Activated CD4-positive, alpha-beta T cell treated with anti-CD3 and anti-CD28 coated beads for 36 hours (primary cell): ENCODE data around the gene KRTCAP3. TPM values are rescaled to one million over a fixed set of nuclear protein-coding genes. Genes with fewer than 3 reads are reported as not detected.

Experiments
- ATAC-seq: fragments of 200-7000 bp; cut with Tn5 transposase; one replicate; pipeline ENCODE4 v1.10.0; 2021; ENCODE audit warnings: mild to moderate bottlenecking, moderate library complexity
- CTCF ChIA-PET: fragments of 350-600 bp; sonication (Branson Sonifier 250); formaldehyde crosslinking; loops from one replicate; lab custom pipeline; 2021; ENCODE audit warnings: antibody characterized with exemption; lab: Charles Lee
- POLR2A ChIA-PET: fragments of 350-600 bp; sonication (Branson Sonifier 250); formaldehyde crosslinking; loops from one replicate; lab custom pipeline; 2021; ENCODE audit warnings: antibody characterized with exemption, inconsistent platforms; lab: Charles Lee
- DNase-seq: peaks from one replicate; pipeline ENCODE4 v3.0.0-alpha.2; 2020
- H3K27ac Mint-ChIP-seq: one replicate; pipeline ENCODE4 v1.8.0; 2021; ENCODE audit warnings: mixed read lengths
- H3K27me3 Mint-ChIP-seq: one replicate; pipeline ENCODE4 v1.8.0; 2021; ENCODE audit warnings: mixed read lengths
- H3K36me3 Mint-ChIP-seq: one replicate; pipeline ENCODE4 v1.8.0; 2021; ENCODE audit warnings: low read depth, mixed read lengths
- H3K4me1 Mint-ChIP-seq: one replicate; pipeline ENCODE4 v1.8.0; 2021; ENCODE audit warnings: mixed read lengths
- H3K4me3 Mint-ChIP-seq: one replicate; pipeline ENCODE4 v1.8.0; 2021; ENCODE audit warnings: mild to moderate bottlenecking, moderate library complexity, mixed read lengths
- H3K9me3 Mint-ChIP-seq: one replicate; pipeline ENCODE4 v1.8.0; 2021; ENCODE audit warnings: low read depth, mixed read lengths
- intact Hi-C, 2 experiments: fragments of 100-400 bp; cut with DNase I in 1 of 2; cut with micrococcal nuclease in 1 of 2; formaldehyde crosslinking; loops; one replicate each; pipeline versions ENCODE4 v1.14.2 to v1.15.1; 2022 to 2024; cut with DNase I, micrococcal nuclease
- total RNA-seq, 2 experiments: library from RNA; stranded (reverse); gene quantifications; one replicate each; pipeline ENCODE4 v1.2.3, GENCODE V29; 2021

The KRTCAP3 gene
- total RNA-seq, 2 experiments from 2014 or later: 4.7 to 5.9 TPM

- ChIA-PET POLR2A (no interaction called here), CTCF (interaction anchor here (0.5 to 1.1 kb wide), 3 partner anchors 10 to 67 kb away, joined by 3 to 5 read pairs (median 4); no protein-coding TSS in a partner anchor)
- DNase-seq (no peak), ATAC-seq (no peak)
- Mint-ChIP-seq H3K4me1 (peaks cover 6% of the 10 kb centered on the region), H3K27me3 (no peaks in the 10 kb centered on the region), H3K27ac (no peak overlapping the region), H3K4me3 (no peak overlapping the region), H3K36me3 (peaks cover 32% of the 10 kb centered on the region), H3K9me3 (no peaks in the 10 kb centered on the region)
- intact Hi-C loops: no loop called here
Measured at GRCh38 chr2:27441226-27441926, 805 bp upstream of the KRTCAP3 start.

- DNase-seq: no peak
- Mint-ChIP-seq H3K4me1 (peaks cover 6% of the 10 kb centered on the region), H3K36me3 (peaks cover 28% of the 10 kb centered on the region), H3K27me3 (no peaks in the 10 kb centered on the region), H3K27ac (no peak overlapping the region), H3K4me3 (no peak overlapping the region), H3K9me3 (no peaks in the 10 kb centered on the region)
- peak; percentile 13 for ATAC-seq
- intact Hi-C loops: loop anchor here in 1 of 2 experiments (1.0 kb wide), 1 partner anchor 34 kb away; the partner anchor contains the start of gene PPM1G
- ChIA-PET POLR2A (no interaction called here), CTCF (interaction anchor here (0.6 to 0.9 kb wide), 2 partner anchors 33 to 1186 kb away, joined by 3 to 4 read pairs; no protein-coding TSS in a partner anchor)
Measured at GRCh38 chr2:27442920-27443282, 720 bp downstream of the KRTCAP3 start.

GRCh38 chr2:27445155-27445554, 3.0 kb downstream of the KRTCAP3 start:
- no peak for ATAC-seq
- Mint-ChIP-seq H3K9me3 (no peaks in the 10 kb centered on the region), H3K36me3 (peaks cover 18% of the 10 kb centered on the region), H3K4me1 (peaks cover 6% of the 10 kb centered on the region), H3K27me3 (no peaks in the 10 kb centered on the region), H3K4me3 (no peak overlapping the region), H3K27ac (no peak overlapping the region)
- ChIA-PET CTCF (interaction anchor here (0.5 kb wide), 1 partner anchor 412 kb away, joined by 4 read pairs; no protein-coding TSS in a partner anchor), POLR2A (interaction anchor here (0.6 kb wide), 1 partner anchor 111 kb away, joined by 6 read pairs; no protein-coding TSS in a partner anchor)
- DNase-seq: no peak
- intact Hi-C loops: no loop called here

DNA sequence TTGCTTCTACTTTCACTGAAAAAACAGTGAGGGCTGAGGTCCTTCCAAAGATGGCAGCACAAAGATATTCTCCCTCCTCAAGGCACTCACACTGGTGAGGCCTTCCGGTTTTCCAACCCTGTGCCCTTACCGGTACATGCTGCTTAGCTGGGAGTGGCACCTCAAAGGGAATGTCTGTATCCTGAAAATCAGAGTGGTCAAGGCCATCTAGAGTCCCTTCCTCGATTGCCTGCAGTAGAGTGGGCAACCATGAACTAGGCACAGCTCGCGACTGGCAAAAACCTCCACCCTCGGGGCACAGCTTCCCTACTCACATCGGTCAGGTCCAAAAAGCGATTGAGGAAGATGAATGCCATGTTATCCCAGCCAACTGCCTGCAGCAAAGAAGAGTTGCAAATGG, 3.4 kb downstream of the KRTCAP3 start:
- H3K27me3 Mint-ChIP-seq: no peaks in the 10 kb centered on the region
- intact Hi-C loops: no loop called here
- CTCF ChIA-PET: interaction anchor here (0.5 to 2.8 kb wide), 3 partner anchors 179 to 411 kb away, joined by 4 to 15 read pairs (median 5); no protein-coding TSS in a partner anchor
- ATAC-seq (no peak), DNase-seq (no peak)
- H3K36me3 Mint-ChIP-seq: peaks cover 13% of the 10 kb centered on the region
- no peaks in the 10 kb centered on the region for H3K9me3 Mint-ChIP-seq
- no peak overlapping the region for H3K4me3 Mint-ChIP-seq
- H3K4me1 Mint-ChIP-seq: peaks cover 6% of the 10 kb centered on the region
- H3K27ac Mint-ChIP-seq: no peak overlapping the region
- POLR2A ChIA-PET: interaction anchor here (0.6 to 1.1 kb wide), 3 partner anchors 15 to 234 kb away, joined by 3 to 6 read pairs (median 3); no protein-coding TSS in a partner anchor

GRCh38 chr2:27446057-27446456, 3.9 kb downstream of the KRTCAP3 start:
- Mint-ChIP-seq H3K36me3 (peaks cover 9% of the 10 kb centered on the region), H3K9me3 (no peaks in the 10 kb centered on the region), H3K4me1 (peaks cover 8% of the 10 kb centered on the region), H3K4me3 (no peak overlapping the region), H3K27me3 (no peaks in the 10 kb centered on the region), H3K27ac (no peak overlapping the region)
- peak; percentile 30 for ATAC-seq
- intact Hi-C loops: no loop called here
- ChIA-PET POLR2A (interaction anchor here (0.6 to 1.1 kb wide), 2 partner anchors 15 to 233 kb away, joined by 3 read pairs; no protein-coding TSS in a partner anchor), CTCF (interaction anchor here (0.6 to 2.8 kb wide), 3 partner anchors 143 to 237 kb away, joined by 4 to 15 read pairs (median 5); no protein-coding TSS in a partner anchor)
- peak; percentile 43 for DNase-seq

GRCh38 chr2:27448381-27448780, 6.2 kb downstream of the KRTCAP3 start:
- peaks cover 7% of the 10 kb centered on the region for H3K4me1 Mint-ChIP-seq
- H3K27me3 Mint-ChIP-seq: no peaks in the 10 kb centered on the region
- H3K36me3 Mint-ChIP-seq: no peaks in the 10 kb centered on the region
- no peak overlapping the region for H3K4me3 Mint-ChIP-seq
- no peak for DNase-seq
- POLR2A ChIA-PET: interaction anchor here (0.5 kb wide), 2 partner anchors 33 to 337 kb away, joined by 3 to 5 read pairs; no protein-coding TSS in a partner anchor
- H3K9me3 Mint-ChIP-seq: no peaks in the 10 kb centered on the region
- no peak overlapping the region for H3K27ac Mint-ChIP-seq
- ATAC-seq: no peak
- intact Hi-C loops: no loop called here
- CTCF ChIA-PET: interaction anchor here (1.2 kb wide), 1 partner anchor 18 kb away, joined by 4 read pairs; no protein-coding TSS in a partner anchor

GRCh38 chr2:27451095-27451494, 8.9 kb downstream of the KRTCAP3 start:
- H3K9me3 Mint-ChIP-seq: no peaks in the 10 kb centered on the region
- ChIA-PET CTCF (no interaction called here), POLR2A (interaction anchor here (0.6 kb wide), 1 partner anchor 663 kb away, joined by 5 read pairs; no protein-coding TSS in a partner anchor)
- no peak for DNase-seq
- H3K4me1 Mint-ChIP-seq: peaks cover 4% of the 10 kb centered on the region
- ATAC-seq: peak; percentile 91
- peaks cover 7% of the 10 kb centered on the region for H3K36me3 Mint-ChIP-seq
- H3K4me3 Mint-ChIP-seq: no peak overlapping the region
- intact Hi-C loops: no loop called here
- H3K27ac Mint-ChIP-seq: peak overlapping the region; percentile 6
- no peaks in the 10 kb centered on the region for H3K27me3 Mint-ChIP-seq

DNA sequence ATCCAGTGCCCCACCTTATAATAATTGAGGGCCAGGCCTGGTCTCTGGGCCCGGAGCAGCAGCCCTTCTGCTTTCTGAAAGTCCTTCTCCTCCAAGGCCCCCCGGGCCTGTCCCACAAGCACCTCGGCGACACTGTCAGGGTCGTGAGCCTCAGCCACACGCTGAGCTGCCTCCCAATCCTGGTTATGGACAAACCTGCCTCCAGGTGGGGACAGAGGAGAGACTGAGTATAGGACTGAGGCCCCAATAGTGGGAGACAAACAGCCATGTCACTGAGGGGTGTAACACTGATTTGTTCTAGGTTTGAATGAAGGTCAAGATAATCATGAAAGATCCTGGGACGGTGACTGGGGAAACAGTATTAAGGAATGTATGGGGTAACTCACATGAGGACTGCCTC, 11.8 kb downstream of the KRTCAP3 start:
- ChIA-PET CTCF (interaction anchor here (0.6 kb wide), 1 partner anchor 236 kb away, joined by 3 read pairs; no protein-coding TSS in a partner anchor), POLR2A (no interaction called here)
- ATAC-seq (no peak), DNase-seq (no peak)
- Mint-ChIP-seq H3K4me3 (no peak overlapping the region), H3K9me3 (no peaks in the 10 kb centered on the region), H3K36me3 (peaks cover 9% of the 10 kb centered on the region), H3K27ac (no peak overlapping the region), H3K27me3 (no peaks in the 10 kb centered on the region), H3K4me1 (peaks cover 4% of the 10 kb centered on the region)
- intact Hi-C loops: no loop called here

- no peaks in the 10 kb centered on the region for H3K27me3 Mint-ChIP-seq
- H3K36me3 Mint-ChIP-seq: peaks cover 4% of the 10 kb centered on the region
- no peaks in the 10 kb centered on the region for H3K9me3 Mint-ChIP-seq
- H3K4me1 Mint-ChIP-seq: no peaks in the 10 kb centered on the region
- CTCF ChIA-PET: no interaction called here
- no peak overlapping the region for H3K4me3 Mint-ChIP-seq
- no peak for DNase-seq
- POLR2A ChIA-PET: no interaction called here
- H3K27ac Mint-ChIP-seq: no peak overlapping the region
- intact Hi-C loops: no loop called here
- ATAC-seq: no peak
Measured at GRCh38 chr2:27461118-27461517, 18.9 kb downstream of the KRTCAP3 start.

DNA sequence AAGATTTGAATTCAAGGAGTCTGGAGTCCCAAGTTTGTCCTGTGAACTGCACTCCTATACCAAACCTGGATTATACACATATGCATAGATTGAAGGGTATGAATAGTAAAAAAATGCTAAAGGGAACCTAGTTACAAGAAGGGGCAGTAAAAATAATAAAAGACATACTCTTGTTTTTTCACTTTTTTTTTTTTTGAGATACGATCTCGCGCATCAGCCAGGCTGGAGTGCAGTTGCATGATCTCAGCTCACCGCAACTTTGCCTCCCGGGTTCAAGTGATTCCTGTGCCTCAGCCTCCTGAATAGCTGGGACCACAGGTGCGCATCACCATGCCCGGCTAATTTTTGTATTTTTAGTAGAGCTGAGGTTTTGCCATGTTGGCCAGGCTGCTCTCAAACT, 22.3 kb downstream of the KRTCAP3 start:
- ATAC-seq (no peak), DNase-seq (no peak)
- H3K9me3 Mint-ChIP-seq: no peaks in the 10 kb centered on the region
- H3K27ac Mint-ChIP-seq: no peak overlapping the region
- intact Hi-C loops: no loop called here
- peaks cover 3% of the 10 kb centered on the region for H3K36me3 Mint-ChIP-seq
- ChIA-PET CTCF (no interaction called here), POLR2A (no interaction called here)
- H3K4me1 Mint-ChIP-seq: no peaks in the 10 kb centered on the region
- H3K27me3 Mint-ChIP-seq: no peaks in the 10 kb centered on the region
- H3K4me3 Mint-ChIP-seq: no peak overlapping the region

GRCh38 chr2:27471961-27472360, 29.8 kb downstream of the KRTCAP3 start:
- DNase-seq: no peak
- peak; percentile 65 for ATAC-seq
- H3K27me3 Mint-ChIP-seq: no peaks in the 10 kb centered on the region
- H3K27ac Mint-ChIP-seq: no peak overlapping the region
- H3K36me3 Mint-ChIP-seq: peaks cover 5% of the 10 kb centered on the region
- ChIA-PET CTCF (interaction anchor here (1.7 kb wide), 1 partner anchor 65 kb away, joined by 4 read pairs; a partner anchor contains a TSS), POLR2A (no interaction called here)
- H3K9me3 Mint-ChIP-seq: no peaks in the 10 kb centered on the region
- no peaks in the 10 kb centered on the region for H3K4me1 Mint-ChIP-seq
- intact Hi-C loops: no loop called here
- no peak overlapping the region for H3K4me3 Mint-ChIP-seq
